HEK293T (cell line): Measurements from ENCODE around the gene ICOSLG.
"Not testable (repeated sequence)": the region's sequence is repeated elsewhere in the genome, so short reads cannot be mapped to it uniquely, and the experiment has no call there.

Experiments used
- CTCF ChIA-PET: fragments of 350-600 bp; formaldehyde crosslinking; extraction: SDS; loops from one replicate; lab custom pipeline; 2021; ENCODE audit warnings: antibody characterized with exemption, inconsistent platforms; lab: Yijun Ruan, JAX
- POLR2A ChIA-PET: fragments of 350-600 bp; formaldehyde crosslinking; extraction: SDS; loops from one replicate; lab custom pipeline; 2020; ENCODE audit warnings: antibody characterized with exemption, inconsistent platforms; lab: Yijun Ruan, JAX
- DNase-seq: peaks from one replicate; pipeline ENCODE4 v3.0.0; 2012; ENCODE audit warnings: mixed read lengths; ENCODE audit errors: extremely low spot score
- ARNT ChIP-seq: fragments of 450-650 bp; IDR thresholded peaks from 2 replicates; pipeline ENCODE4 v1.6.1; 2017; ENCODE audit warnings: mild to moderate bottlenecking
- BHLHE40 ChIP-seq: fragments of 450-650 bp; IDR thresholded peaks from 2 replicates; pipeline ENCODE4 v1.6.1; 2016; ENCODE audit warnings: mild to moderate bottlenecking, moderate library complexity, borderline replicate concordance
- CTBP1 ChIP-seq: fragments of 450-650 bp; IDR thresholded peaks from 2 replicates; pipeline ENCODE4 v1.6.1; 2016; ENCODE audit warnings: borderline replicate concordance
- ELF4 ChIP-seq: fragments of 450-650 bp; IDR thresholded peaks from 2 replicates; pipeline ENCODE4 v1.6.1; 2017; ENCODE audit warnings: antibody characterized with exemption
- FOXA1 ChIP-seq: fragments of 450-650 bp; IDR thresholded peaks from 2 replicates; pipeline ENCODE4 v1.6.1; 2016; ENCODE audit warnings: mild to moderate bottlenecking
- FOXK2 ChIP-seq: fragments of 450-650 bp; IDR thresholded peaks from 2 replicates; pipeline ENCODE4 v1.6.1; 2016; ENCODE audit warnings: mild to moderate bottlenecking
- FOXM1 ChIP-seq: fragments of 450-650 bp; IDR thresholded peaks from 2 replicates; pipeline ENCODE4 v1.6.1; 2017; ENCODE audit warnings: mild to moderate bottlenecking, borderline replicate concordance
- HDGF ChIP-seq: fragments of 450-650 bp; IDR thresholded peaks from 2 replicates; pipeline ENCODE4 v1.6.1; 2017; ENCODE audit warnings: antibody characterized with exemption, borderline replicate concordance
- L3MBTL2 ChIP-seq: fragments of 450-650 bp; conservative IDR thresholded peaks from 2 replicates; pipeline ENCODE4 v1.6.1; 2016; ENCODE audit warnings: mild to moderate bottlenecking
- LEF1 ChIP-seq: fragments of 450-650 bp; IDR thresholded peaks from 2 replicates; pipeline ENCODE4 v1.6.1; 2017; ENCODE audit warnings: mild to moderate bottlenecking, borderline replicate concordance
- NFRKB ChIP-seq: fragments of 450-650 bp; IDR thresholded peaks from 2 replicates; pipeline ENCODE4 v1.6.1; 2016; ENCODE audit warnings: mild to moderate bottlenecking, moderate library complexity
- SP1 ChIP-seq: fragments of 450-650 bp; IDR thresholded peaks from 2 replicates; pipeline ENCODE4 v1.6.1; 2017
- SUZ12 ChIP-seq: fragments of 450-650 bp; IDR thresholded peaks from 2 replicates; pipeline ENCODE4 v1.6.1; 2016; ENCODE audit warnings: mild to moderate bottlenecking
- TARDBP ChIP-seq: fragments of 450-650 bp; IDR thresholded peaks from 2 replicates; pipeline ENCODE4 v1.6.1; 2016
- ZNF384 ChIP-seq: fragments of 450-650 bp; IDR thresholded peaks from 2 replicates; pipeline ENCODE4 v1.6.1; 2016
- TF ChIP-seq, protein P1 (sequence below): fragments of 450-650 bp; IDR thresholded peaks from 2 replicates; pipeline ENCODE4 v1.6.1; 2016

Gene ICOSLG, protein sequence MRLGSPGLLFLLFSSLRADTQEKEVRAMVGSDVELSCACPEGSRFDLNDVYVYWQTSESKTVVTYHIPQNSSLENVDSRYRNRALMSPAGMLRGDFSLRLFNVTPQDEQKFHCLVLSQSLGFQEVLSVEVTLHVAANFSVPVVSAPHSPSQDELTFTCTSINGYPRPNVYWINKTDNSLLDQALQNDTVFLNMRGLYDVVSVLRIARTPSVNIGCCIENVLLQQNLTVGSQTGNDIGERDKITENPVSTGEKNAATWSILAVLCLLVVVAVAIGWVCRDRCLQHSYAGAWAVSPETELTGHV

DNA sequence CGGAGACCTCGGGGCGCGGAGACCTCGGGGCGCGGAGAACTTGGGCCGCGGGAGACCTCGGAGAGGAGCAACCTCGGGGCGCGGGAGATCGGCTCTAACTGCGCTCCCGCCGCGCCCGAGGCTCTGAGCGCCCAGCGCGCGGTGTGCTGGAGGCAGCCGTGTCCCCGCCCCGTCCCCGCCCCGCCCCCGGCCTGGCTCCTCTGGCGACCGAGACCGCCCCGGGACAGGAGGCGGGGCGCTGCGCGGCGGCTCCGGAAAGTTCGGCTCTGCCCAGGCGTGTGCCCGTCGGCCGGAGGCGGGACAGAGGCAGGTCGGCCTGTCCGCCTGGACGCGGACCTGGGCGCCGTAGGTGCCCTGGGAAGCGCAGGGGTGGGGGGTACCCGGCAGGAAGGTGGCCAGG lies at the start of gene ICOSLG:
TSS of gene ICOSLG (minus strand) at position 102 of the 400 bp plus-strand sequence. CDS start 126 bp downstream, outside the sequence.
- DNase-seq, CTCF ChIA-PET, POLR2A ChIA-PET: not testable (repeated sequence)

DNA sequence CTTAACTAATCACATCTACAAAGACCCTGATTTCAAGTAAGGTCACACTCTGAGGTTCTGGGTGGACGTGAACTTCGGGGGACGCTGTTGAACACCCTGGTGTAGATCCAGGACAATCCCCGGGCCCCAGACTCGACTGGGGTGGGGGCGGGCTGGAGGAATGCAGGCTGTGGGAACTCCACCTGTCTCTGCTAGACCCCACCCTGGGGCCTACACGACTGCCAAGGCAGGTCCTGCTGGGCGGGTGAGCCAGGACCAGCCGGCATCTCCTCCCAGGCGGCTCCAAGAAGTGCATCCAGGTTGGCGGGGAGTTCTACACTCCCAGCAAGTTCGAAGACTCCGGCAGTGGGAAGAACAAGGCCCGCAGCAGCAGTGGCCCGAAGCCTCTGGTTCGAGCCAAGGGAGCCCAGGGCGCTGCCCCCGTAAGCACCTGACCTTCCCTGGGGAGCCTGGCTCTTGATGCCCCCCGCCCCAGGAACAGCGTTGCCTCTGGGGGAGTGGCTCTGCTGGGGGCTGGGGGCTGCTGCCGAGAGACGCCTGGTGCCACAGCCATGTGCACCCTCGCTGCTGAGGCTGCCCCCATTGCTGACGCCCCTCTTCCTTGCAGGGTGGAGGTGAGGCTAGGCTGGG lies 48.8 kb upstream of the ICOSLG start:
- ChIA-PET CTCF (no interaction called here), POLR2A (no interaction called here)
- TF ChIP-seq SP1 (no peak), L3MBTL2 (no peak), FOXM1 (no peak), ZNF384 (no peak), ARNT (no peak), LEF1 (no peak), CTBP1 (no peak), BHLHE40 (no peak), TARDBP (no peak), ELF4 (no peak), SUZ12 (no peak), FOXA1 (no peak), HDGF (no peak), FOXK2 (no peak), NFRKB (no peak)
- TF ChIP-seq, protein P1, sequence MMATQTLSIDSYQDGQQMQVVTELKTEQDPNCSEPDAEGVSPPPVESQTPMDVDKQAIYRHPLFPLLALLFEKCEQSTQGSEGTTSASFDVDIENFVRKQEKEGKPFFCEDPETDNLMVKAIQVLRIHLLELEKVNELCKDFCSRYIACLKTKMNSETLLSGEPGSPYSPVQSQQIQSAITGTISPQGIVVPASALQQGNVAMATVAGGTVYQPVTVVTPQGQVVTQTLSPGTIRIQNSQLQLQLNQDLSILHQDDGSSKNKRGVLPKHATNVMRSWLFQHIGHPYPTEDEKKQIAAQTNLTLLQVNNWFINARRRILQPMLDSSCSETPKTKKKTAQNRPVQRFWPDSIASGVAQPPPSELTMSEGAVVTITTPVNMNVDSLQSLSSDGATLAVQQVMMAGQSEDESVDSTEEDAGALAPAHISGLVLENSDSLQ = no peak
- no peak for DNase-seq

DNA sequence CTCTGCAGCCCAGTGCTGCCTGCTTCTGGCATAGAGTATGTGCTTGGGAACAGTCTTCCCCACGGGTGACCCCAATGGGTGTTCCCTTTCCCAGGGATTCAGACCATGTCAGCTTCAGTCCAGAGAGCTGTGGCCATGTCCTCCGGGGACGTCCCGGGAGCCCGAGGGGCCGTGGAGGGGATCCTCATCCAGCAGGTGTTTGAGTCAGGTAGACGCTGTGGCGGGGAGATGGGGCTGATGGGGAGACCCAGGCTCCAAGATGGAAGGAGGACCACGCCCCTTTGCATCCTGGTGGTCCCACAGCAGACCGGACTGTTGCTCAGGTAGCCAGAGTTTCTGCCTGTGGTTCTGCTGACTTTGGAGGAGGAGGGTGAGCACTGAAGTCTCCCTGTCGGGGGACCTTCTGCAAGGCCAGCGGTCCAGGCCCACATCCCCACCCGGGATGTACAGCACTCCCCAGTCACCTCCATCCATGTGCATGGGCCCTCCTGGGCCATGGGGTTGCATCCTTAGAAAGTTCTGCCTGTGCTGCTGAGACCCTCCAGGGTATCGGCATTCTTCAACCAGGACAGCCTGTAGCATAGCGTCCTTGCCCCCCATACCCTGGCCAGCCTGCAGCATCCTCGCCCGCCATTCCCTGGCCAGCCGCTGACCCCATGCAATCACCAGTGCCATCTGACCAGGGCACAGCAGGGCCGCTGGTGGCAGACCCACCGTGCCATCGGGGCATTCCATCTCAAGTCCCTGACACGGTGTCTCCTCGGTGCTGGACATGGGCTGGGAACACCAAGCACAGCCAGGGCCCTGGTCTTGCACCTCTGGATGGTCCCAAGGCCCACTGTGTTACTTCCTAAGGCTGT lies 47.7 kb upstream of the ICOSLG start:
- DNase-seq = no peak
- POLR2A ChIA-PET = no interaction called here
- no peak for TF ChIP-seq NFRKB
- CTCF ChIA-PET = no interaction called here

DNA sequence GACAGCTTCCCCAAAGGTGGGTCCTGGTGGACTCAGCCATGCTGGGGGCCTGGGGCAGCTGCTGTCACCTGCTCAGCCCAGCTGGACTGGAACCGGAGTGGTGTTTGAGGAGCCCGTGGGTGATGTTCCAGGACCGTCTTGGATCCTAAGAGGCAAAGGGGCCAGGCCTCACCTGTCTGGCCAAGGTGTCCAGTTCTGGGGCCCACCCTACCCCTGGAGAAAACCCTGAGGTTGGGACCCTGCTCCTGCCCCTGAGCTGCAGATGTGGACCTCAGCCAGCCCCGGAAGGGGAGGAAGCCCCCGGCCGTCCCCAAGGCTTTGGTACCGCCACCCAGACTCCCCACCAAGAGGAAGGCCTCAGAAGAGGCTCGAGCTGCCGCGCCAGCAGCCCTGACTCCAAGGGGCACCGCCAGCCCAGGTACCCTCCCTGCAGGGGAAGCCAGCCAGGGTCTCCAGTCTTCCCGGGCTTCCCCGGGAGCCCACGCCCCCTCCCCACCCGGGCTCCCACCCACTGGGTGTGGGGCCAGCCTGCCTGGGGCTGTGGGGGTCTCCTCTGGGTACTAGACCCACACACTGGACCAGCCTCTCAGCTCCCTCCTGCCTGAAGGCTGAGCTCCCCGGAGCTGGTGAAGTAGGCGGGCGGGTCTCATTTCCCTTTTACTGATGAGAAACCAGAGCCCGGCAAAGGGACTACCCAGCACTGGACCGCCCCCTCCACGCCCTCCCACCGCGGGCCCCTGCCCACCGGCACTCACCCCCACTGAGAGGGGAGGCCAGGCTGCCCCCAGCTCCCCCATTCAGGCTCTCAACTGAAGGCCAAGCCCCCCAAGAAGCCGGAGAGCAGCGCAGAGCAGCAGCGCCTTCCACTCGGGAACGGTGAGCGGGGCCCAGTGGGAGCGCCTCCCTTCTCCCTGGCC lies 46.2 kb upstream of the ICOSLG start:
- CTCF ChIA-PET = no interaction called here
- POLR2A ChIA-PET = no interaction called here
- DNase-seq = no peak
- TF ChIP-seq ARNT = no peak
- no peak for TF ChIP-seq ELF4
- TF ChIP-seq BHLHE40 = no peak
- no peak for TF ChIP-seq CTBP1
- TF ChIP-seq, protein P1 = no peak
- no peak for TF ChIP-seq FOXA1
- TF ChIP-seq FOXK2 = no peak
- no peak for TF ChIP-seq L3MBTL2
- TF ChIP-seq HDGF = no peak
- TF ChIP-seq NFRKB = no peak
- TF ChIP-seq ZNF384 = no peak
- no peak for TF ChIP-seq FOXM1
- no peak for TF ChIP-seq LEF1
- TF ChIP-seq SP1 = no peak
- TF ChIP-seq TARDBP = no peak
- no peak for TF ChIP-seq SUZ12

DNA sequence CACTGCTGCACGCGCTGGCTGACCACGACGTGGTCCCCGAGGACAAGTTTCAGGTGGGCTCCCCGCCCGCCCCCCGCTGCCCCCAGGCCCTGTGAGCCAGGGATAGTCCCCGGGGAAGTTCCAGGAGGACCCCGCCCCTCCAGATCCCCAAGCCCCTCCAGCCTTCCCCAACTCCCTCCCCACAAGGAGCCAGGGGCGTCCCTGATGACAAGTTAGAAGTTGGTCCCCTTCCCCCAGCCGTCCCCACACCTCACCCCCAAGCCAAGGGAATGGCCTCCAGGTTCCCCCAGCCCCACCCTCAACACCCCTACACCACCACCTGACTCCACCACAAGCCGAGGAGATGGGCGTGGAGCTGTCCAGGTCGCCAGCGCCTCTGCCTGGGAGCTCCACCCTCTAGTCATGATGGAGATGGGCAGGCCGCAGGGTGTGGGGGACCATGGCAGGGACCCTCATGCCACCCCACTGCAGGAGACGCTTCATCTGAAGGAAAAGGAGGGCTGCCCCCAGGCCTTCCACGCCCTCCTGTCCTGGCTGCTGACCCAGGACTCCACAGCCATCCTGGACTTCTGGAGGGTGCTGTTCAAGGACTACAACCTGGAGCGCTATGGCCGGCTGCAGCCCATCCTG lies 45.5 kb upstream of the ICOSLG start:
- ChIA-PET CTCF (no interaction called here), POLR2A (no interaction called here)
- no peak for DNase-seq

More for the DNA sequence above, 45.5 kb upstream of the ICOSLG start:
- TF ChIP-seq LEF1 (no peak), BHLHE40 (no peak), NFRKB (no peak), HDGF (no peak), SP1 (no peak), TARDBP (no peak), FOXK2 (no peak), CTBP1 (no peak), L3MBTL2 (no peak), ZNF384 (no peak), SUZ12 (no peak), ELF4 (no peak), FOXA1 (no peak), ARNT (no peak), FOXM1 (no peak)
- TF ChIP-seq, protein P1 = no peak
